K562 (cell line): Measurements from ENCODE around the gene LMBR1L. TPM values are rescaled to one million over a fixed set of nuclear protein-coding genes. Genes with fewer than 3 reads are reported as not detected.

Experiments
- AFF1 ChIP-seq, 2 experiments: fragments of 450-650 bp; IDR thresholded peaks; 2 replicates each; pipeline ENCODE4 v1.6.1; 2018; ENCODE audit warnings: mild to moderate bottlenecking in 2 of 2, low read depth in 1 of 2; ENCODE audit not compliant: partially characterized antibody in 2 of 2
- BCL6 ChIP-seq: fragments of 250-450 bp; sonication (Bioruptor Pico); IDR thresholded peaks from 2 replicates; pipeline ENCODE4 v1.4.0; 2020
- BRD4 ChIP-seq: fragments of 200-600 bp; sonication (generic); IDR thresholded peaks from 2 replicates; pipeline ENCODE4 v1.6.1; 2017; ENCODE audit warnings: inconsistent platforms
- CHAMP1 ChIP-seq: fragments of 450-650 bp; IDR thresholded peaks from 2 replicates; pipeline ENCODE4 v1.6.1; 2016; ENCODE audit warnings: mild to moderate bottlenecking
- CREB3L1 ChIP-seq: fragments of 450-650 bp; IDR thresholded peaks from 2 replicates; pipeline ENCODE4 v1.6.1; 2014; ENCODE audit warnings: low read depth, mild to moderate bottlenecking, moderate library complexity, borderline replicate concordance
- FOXK2 ChIP-seq, 2 experiments: fragments of 450-650 bp; IDR thresholded peaks in 1 of 2; conservative IDR thresholded peaks in 1 of 2; 2 replicates each; pipeline ENCODE4 v1.6.1; 2016; ENCODE audit warnings: low read depth in 2 of 2, mild to moderate bottlenecking in 1 of 2
- GABPB1 ChIP-seq: sonication (generic); formaldehyde crosslinking; IDR thresholded peaks from 2 replicates; pipeline ENCODE4 v1.8.0; 2022; ENCODE audit warnings: mild to moderate bottlenecking, missing genetic modification reagents
- MLX ChIP-seq, 2 experiments: fragments of 450-650 bp in 1 of 2; sonication (generic) in 1 of 2; formaldehyde crosslinking; conservative IDR thresholded peaks; 2 replicates each; pipeline versions ENCODE4 v1.4.0 to v1.8.1; 2020 to 2022; ENCODE audit warnings: mild to moderate bottlenecking in 1 of 2, missing genetic modification reagents in 1 of 2
- MTA2 ChIP-seq: fragments of 450-650 bp; IDR thresholded peaks from 2 replicates; pipeline ENCODE4 v1.6.1; 2016; ENCODE audit warnings: low read depth
- SOX6 ChIP-seq: fragments of 450-650 bp; IDR thresholded peaks from 2 replicates; pipeline ENCODE4 v1.6.1; 2014; ENCODE audit warnings: mild to moderate bottlenecking
- TFAM ChIP-seq: fragments of 250-450 bp; sonication (Bioruptor Pico); conservative IDR thresholded peaks from 2 replicates; pipeline ENCODE4 v1.5.0; 2021; ENCODE audit warnings: mild to moderate bottlenecking, moderate library complexity
- UBTF ChIP-seq, 2 experiments: IDR thresholded peaks; 2 replicates each; pipeline ENCODE4 v1.6.1; 2012; ENCODE audit warnings: improper control_type of control experiment in 2 of 2, low read depth in 2 of 2, low read length in 2 of 2, borderline replicate concordance in 1 of 2
- ZNF445 ChIP-seq: fragments of 250-450 bp; sonication (Bioruptor Pico); IDR thresholded peaks from 2 replicates; pipeline ENCODE4 v1.4.0; 2020; ENCODE audit warnings: low read depth, mild to moderate bottlenecking, moderate library complexity
- ZNF707 ChIP-seq: fragments of 250-450 bp; sonication (Bioruptor Pico); conservative IDR thresholded peaks from 2 replicates; pipeline ENCODE4 v1.8.0; 2022; ENCODE audit warnings: inconsistent platforms, mild to moderate bottlenecking, moderate library complexity
- polyA plus RNA-seq, 8 experiments: library from polyadenylated mRNA; depleted of rRNA in 4 of 8; stranded (reverse) in 5 of 8; unstranded in 3 of 8; fragments of >200 nt; fragmentation: Nextera tagmentation in 2 of 8; fragmentation: Illumina TruSeq in 1 of 8; extraction: Ambion mirVana in 2 of 8; extraction: Trizol in 1 of 8; gene quantifications; 2 replicates each; pipeline versions ENCODE4 v1.2.1 to v1.2.3, GENCODE V29; 2011 to 2014; ENCODE audit warnings: inconsistent platforms in 1 of 8, missing spikeins in 1 of 8
- total RNA-seq, 7 experiments: library from RNA; depleted of rRNA in 6 of 7; stranded (reverse); fragments of >200 nt in 6 of 7; fragmentation: Illumina TruSeq in 2 of 7; extraction: Trizol in 2 of 7; gene quantifications; 2 replicates each; pipeline versions ENCODE4 v1.2.1 to v1.2.3, GENCODE V29; 2011 to 2021; ENCODE audit warnings: low replicate concordance in 1 of 7

Gene LMBR1L
- total and polyA plus RNA-seq, 9 of the 15 experiments (the other 6 are each of a cell fraction or from before 2014, with no cell fraction given) = 2.5 to 57.0 (median 31.1) TPM

- TF ChIP-seq AFF1 (IDR thresholded peaks at IDR 0.05; ENCODE audit: low read depth in 1 of 2, partially characterized antibody in 2 of 2) (peak in 1 of 2 experiments; percentile 19), BRD4 (no peak), ZNF707 (CRISPR knock-in tag) (no peak), CREB3L1 (peak; percentile 76; the same call in 1 of the 2 replicates), FOXK2 (conservative IDR thresholded peaks at IDR 0.05 in 1 of 2, IDR thresholded peaks at IDR 0.05 in 1 of 2; ENCODE audit: low read depth in 2 of 2) (peak; percentile 98 to 99), GABPB1 (CRISPR knock-in tag) (peak; percentile 43; the same call in 1 of the 2 replicates), UBTF (IDR thresholded peaks at IDR 0.05; ENCODE audit: borderline replicate concordance in 1 of 2, low read depth in 2 of 2, low read length in 2 of 2) (peak; percentile 78 to 84; a peak in 2 of 4 replicates), MTA2 (no peak), ZNF445 (CRISPR knock-in tag) (no peak), MLX (CRISPR knock-in tag; conservative IDR thresholded peaks at IDR 0.05) (0 out of 4 replicates have a peak, but pooled peaks of 1 of the 2 experiments have one; percentile 8), BCL6 (CRISPR knock-in tag) (no peak), CHAMP1 (no peak), SOX6 (peak; percentile 51; the same call in 1 of the 2 replicates), TFAM (CRISPR knock-in tag) (no peak)
Measured at GRCh38 chr12:49069507-49070346, 40.9 kb downstream of the LMBR1L start, which contains the start of gene RHEBL1 (continued).
